IMR-90 (cell line): ENCODE measurements around the gene SCYGR1. TPM values are rescaled to one million over a fixed set of nuclear protein-coding genes. Genes with fewer than 3 reads are reported as not detected.

ENCODE experiments used
- ATAC-seq: fragments of 200-7000 bp; cut with Tn5 transposase; 2 replicates; pipeline ENCODE4 v1.9.1; 2020; ENCODE audit warnings: low read depth, mild to moderate bottlenecking, moderate library complexity
- BruUV-seq: library from RNA; stranded (reverse); fragments of 400-500 nt; replicated peaks from 2 replicates; lab custom pipeline; 2021; lab: Mats Ljungman, UMichigan
- CTCF ChIA-PET: fragments of 300-600 bp; formaldehyde crosslinking; extraction: SDS; loops from one replicate; lab custom pipeline; 2021; ENCODE audit warnings: antibody characterized with exemption; lab: Yijun Ruan, JAX
- POLR2A ChIA-PET: fragments of 300-600 bp; sonication (Branson Sonifier 250); formaldehyde crosslinking; loops from one replicate; lab custom pipeline; 2022; ENCODE audit warnings: antibody characterized with exemption; ENCODE audit not compliant: unreplicated experiment; lab: Charles Lee
- DNase-seq: peaks from one replicate; pipeline ENCODE4 v3.0.0; 2013
- H2AFZ ChIP-seq: replicated peaks from 2 replicates; pipeline ENCODE3; 2013; ENCODE audit warnings: low read length, mild to moderate bottlenecking; ENCODE audit not compliant: poor library complexity
- H2AK5ac ChIP-seq: 2 replicates; pipeline ENCODE4 v1.6.1; 2013; ENCODE audit warnings: low read depth, low read length, inconsistent platforms
- H2AK9ac ChIP-seq: replicated peaks from 2 replicates; pipeline ENCODE3; 2013; ENCODE audit warnings: mild to moderate bottlenecking, low read depth, low read length, moderate library complexity; ENCODE audit not compliant: poor library complexity
- H2BK120ac ChIP-seq: 2 replicates; pipeline ENCODE4 v1.6.1; 2013; ENCODE audit warnings: low read depth, low read length, inconsistent platforms
- H2BK15ac ChIP-seq: 3 replicates; pipeline ENCODE4 v1.6.1; 2013; ENCODE audit warnings: low read depth, low read length, inconsistent platforms
- H2BK20ac ChIP-seq: 2 replicates; pipeline ENCODE4 v1.6.1; 2013; ENCODE audit warnings: low read depth, mild to moderate bottlenecking, inconsistent platforms, low read length, moderate library complexity
- H2BK5ac ChIP-seq: 2 replicates; pipeline ENCODE4 v1.6.1; 2013; ENCODE audit warnings: mild to moderate bottlenecking, low read depth, low read length, inconsistent platforms; ENCODE audit not compliant: poor library complexity, severe bottlenecking
- H3K14ac ChIP-seq: replicated peaks from 2 replicates; pipeline ENCODE4 v1.6.1; 2013; ENCODE audit warnings: low read depth, low read length, inconsistent platforms
- H3K18ac ChIP-seq: 2 replicates; pipeline ENCODE4 v1.6.1; 2013; ENCODE audit warnings: low read depth, low read length, control low read depth
- H3K23ac ChIP-seq: 2 replicates; pipeline ENCODE4 v1.6.1; 2013; ENCODE audit warnings: low read depth, low read length, inconsistent platforms
- H3K27ac ChIP-seq: 2 replicates; pipeline ENCODE4 v1.5.1; 2013; ENCODE audit warnings: mild to moderate bottlenecking, control low read depth, low read length; ENCODE audit not compliant: insufficient read depth
- H3K27me3 ChIP-seq: 2 replicates; pipeline ENCODE4 v1.6.1; 2013; ENCODE audit warnings: low read length; ENCODE audit not compliant: control insufficient read depth, insufficient read depth
- H3K36me3 ChIP-seq: 2 replicates; pipeline ENCODE4 v1.6.1; 2013; ENCODE audit warnings: low read length, mixed read lengths; ENCODE audit not compliant: control insufficient read depth, insufficient read depth
- H3K4ac ChIP-seq: 2 replicates; pipeline ENCODE4 v1.6.1; 2013; ENCODE audit warnings: low read depth, low read length, inconsistent platforms
- H3K4me1 ChIP-seq: 2 replicates; pipeline ENCODE4 v1.6.1; 2013; ENCODE audit warnings: low read length, mixed read lengths; ENCODE audit not compliant: control insufficient read depth, insufficient read depth
- H3K4me2 ChIP-seq: 2 replicates; pipeline ENCODE4 v1.6.1; 2013; ENCODE audit warnings: low read depth, mild to moderate bottlenecking, control low read depth, low read length, moderate library complexity
- H3K4me3 ChIP-seq: 2 replicates; pipeline ENCODE4 v1.5.1; 2013; ENCODE audit warnings: low read depth, mild to moderate bottlenecking, control low read depth, low read length, moderate library complexity; ENCODE audit not compliant: insufficient read depth
- H3K56ac ChIP-seq: 2 replicates; pipeline ENCODE4 v1.6.1; 2013; ENCODE audit warnings: low read length, inconsistent platforms; ENCODE audit not compliant: insufficient read depth; ENCODE audit errors: extremely low read depth
- H3K79me1 ChIP-seq, 2 experiments: 2 replicates each; pipeline ENCODE4 v1.6.1; 2013; ENCODE audit warnings: low read length in 2 of 2, inconsistent platforms in 1 of 2, low read depth in 1 of 2
- H3K9ac ChIP-seq: 2 replicates; pipeline ENCODE4 v1.6.1; 2013; ENCODE audit warnings: low read depth, low read length, control low read depth
- H3K9me1 ChIP-seq: 2 replicates; pipeline ENCODE4 v1.6.1; 2013; ENCODE audit warnings: low read length, inconsistent platforms; ENCODE audit not compliant: insufficient read depth
- H3K9me3 ChIP-seq: 2 replicates; pipeline ENCODE4 v1.6.1; 2013; ENCODE audit warnings: low read length; ENCODE audit not compliant: control insufficient read depth, insufficient read depth
- H4K20me1 ChIP-seq: 2 replicates; pipeline ENCODE4 v1.6.1; 2013; ENCODE audit warnings: low read length, inconsistent platforms; ENCODE audit not compliant: insufficient read depth
- H4K5ac ChIP-seq: 2 replicates; pipeline ENCODE4 v1.6.1; 2013; ENCODE audit warnings: mild to moderate bottlenecking, low read depth, low read length, control low read depth
- H4K8ac ChIP-seq, 2 experiments: 2 replicates each; pipeline ENCODE4 v1.6.1; 2013; ENCODE audit warnings: low read depth in 2 of 2, low read length in 2 of 2, control low read depth in 1 of 2, inconsistent platforms in 1 of 2
- H4K91ac ChIP-seq: 2 replicates; pipeline ENCODE4 v1.6.1; 2013; ENCODE audit warnings: low read depth, low read length, inconsistent platforms; ENCODE audit not compliant: insufficient read depth
- BHLHE40 ChIP-seq: fragments of 150-350 bp; IDR thresholded peaks from 2 replicates; pipeline ENCODE4 v1.6.1; 2016; ENCODE audit warnings: mild to moderate bottlenecking, low read depth, low read length
- CEBPB ChIP-seq: IDR thresholded peaks from 2 replicates; pipeline ENCODE4 v1.6.1; 2012; ENCODE audit warnings: low read depth, low read length, improper control_type of control experiment
- CHD1 ChIP-seq: IDR thresholded peaks from 2 replicates; pipeline ENCODE4 v1.6.1; 2012; ENCODE audit warnings: low read depth, low read length, improper control_type of control experiment
- MAFK ChIP-seq: IDR thresholded peaks from 2 replicates; pipeline ENCODE4 v1.6.1; 2012; ENCODE audit warnings: low read depth, low read length, improper control_type of control experiment
- MAZ ChIP-seq: IDR thresholded peaks from 2 replicates; pipeline ENCODE4 v1.6.1; 2012; ENCODE audit warnings: low read depth, mild to moderate bottlenecking, low read length, improper control_type of control experiment, moderate library complexity, borderline replicate concordance
- MXI1 ChIP-seq: IDR thresholded peaks from 2 replicates; pipeline ENCODE4 v1.6.1; 2012; ENCODE audit warnings: low read depth, mild to moderate bottlenecking, low read length, moderate library complexity, borderline replicate concordance
- RCOR1 ChIP-seq: IDR thresholded peaks from 2 replicates; pipeline ENCODE4 v1.6.1; 2012; ENCODE audit warnings: mild to moderate bottlenecking, low read length, improper control_type of control experiment; ENCODE audit not compliant: insufficient replicate concordance
- SMC3 ChIP-seq: fragments of 150-350 bp; IDR thresholded peaks from 2 replicates; pipeline ENCODE4 v1.6.1; 2016; ENCODE audit warnings: low read depth, mild to moderate bottlenecking, antibody characterized with exemption, low read length, moderate library complexity
- WGBS, 2 experiments: methylation state at CpG; one replicate each; pipeline versions ENCODE4 v1.1.5 to v1.1.7; 2013; ENCODE audit warnings: missing lambda C conversion rate in 2 of 2; ENCODE audit not compliant: insufficient read length in 1 of 2; ENCODE audit errors: extremely low coverage in 2 of 2; 5-methylcytosine and 5-hydroxymethylcytosine counted together
- dilution Hi-C: fragments of 300-500 bp; cut with HindIII; formaldehyde crosslinking; loops from one replicate; pipeline ENCODE4 v1.14.3; 2018; ENCODE audit warnings: low sequenced_read_pairs; ENCODE audit not compliant: unreplicated experiment
- in situ Hi-C: fragments of 300-500 bp; cut with MboI; formaldehyde crosslinking; loops from 3 replicates; pipeline ENCODE4 v1.14.3; 2019; ENCODE audit warnings: low sequenced_read_pairs, inconsistent platforms, mixed read lengths
- intact Hi-C: fragments of 100-400 bp; cut with micrococcal nuclease; formaldehyde crosslinking; loops from 2 replicates; pipeline ENCODE4 v1.10.0; 2022
- polyA plus RNA-seq, 3 experiments: library from polyadenylated mRNA; depleted of rRNA; stranded (reverse); fragments of >200 nt; gene quantifications; 2 replicates each; pipeline ENCODE4 v1.2.3, GENCODE V29; 2012; ENCODE audit warnings: low replicate concordance in 1 of 3
- total RNA-seq: library from RNA; depleted of rRNA; stranded (reverse); fragments of >200 nt; gene quantifications from 2 replicates; pipeline ENCODE4 v1.2.3, GENCODE V29; 2012
- TF ChIP-seq, protein P1 (sequence below): fragments of 150-350 bp; IDR thresholded peaks from 2 replicates; pipeline ENCODE4 v1.6.1; 2016; ENCODE audit warnings: low read depth, mild to moderate bottlenecking, low read length, moderate library complexity, borderline replicate concordance

SCYGR1 gene
- total and polyA plus RNA-seq, 2 of the 4 experiments (the other 2 are of a cell fraction) = not detected

- no peak overlapping the region for H2BK20ac ChIP-seq
- H3K4ac ChIP-seq = no peak overlapping the region
- BruUV-seq = no TSS peak
- no peak overlapping the region for H4K8ac ChIP-seq
- H2AK9ac ChIP-seq = no peak overlapping the region
- DNase-seq (no peak), ATAC-seq (no peak)
- intact Hi-C loops (no loop called here), in situ Hi-C loops (no loop called here), dilution Hi-C loops (no loop called here)
- no peak overlapping the region for H2BK15ac ChIP-seq
- H3K4me3 ChIP-seq = no peak overlapping the region
- no peak overlapping the region for H3K23ac ChIP-seq
- H3K9me1 ChIP-seq = peaks cover 3% of the 10 kb centered on the region
- H2BK5ac ChIP-seq = no peak overlapping the region
- H3K9me3 ChIP-seq = no peaks in the 10 kb centered on the region
- CTCF ChIA-PET = no interaction called here
- H2AK5ac ChIP-seq = no peak overlapping the region
- H3K56ac ChIP-seq = no peak overlapping the region
- H3K36me3 ChIP-seq = peaks cover 14% of the 10 kb centered on the region
- H4K91ac ChIP-seq = no peak overlapping the region
- peaks cover 5 to 9% of the 10 kb centered on the region in 2 experiments; a peak in 3 of 4 replicates for H3K79me1 ChIP-seq
- TF ChIP-seq CEBPB = no peak
- TF ChIP-seq CHD1 = no peak
- no peak for TF ChIP-seq MXI1
- no peak for TF ChIP-seq BHLHE40
- TF ChIP-seq, protein P1, sequence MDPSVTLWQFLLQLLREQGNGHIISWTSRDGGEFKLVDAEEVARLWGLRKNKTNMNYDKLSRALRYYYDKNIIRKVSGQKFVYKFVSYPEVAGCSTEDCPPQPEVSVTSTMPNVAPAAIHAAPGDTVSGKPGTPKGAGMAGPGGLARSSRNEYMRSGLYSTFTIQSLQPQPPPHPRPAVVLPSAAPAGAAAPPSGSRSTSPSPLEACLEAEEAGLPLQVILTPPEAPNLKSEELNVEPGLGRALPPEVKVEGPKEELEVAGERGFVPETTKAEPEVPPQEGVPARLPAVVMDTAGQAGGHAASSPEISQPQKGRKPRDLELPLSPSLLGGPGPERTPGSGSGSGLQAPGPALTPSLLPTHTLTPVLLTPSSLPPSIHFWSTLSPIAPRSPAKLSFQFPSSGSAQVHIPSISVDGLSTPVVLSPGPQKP = no peak
- TF ChIP-seq MAZ = no peak
- no peak for TF ChIP-seq RCOR1
- no peak for TF ChIP-seq SMC3
- TF ChIP-seq MAFK = no peak
- peaks cover 6% of the 10 kb centered on the region for H3K4me1 ChIP-seq
- no peaks in the 10 kb centered on the region for H3K27me3 ChIP-seq
- no peaks in the 10 kb centered on the region for H4K20me1 ChIP-seq
- no peak overlapping the region for H2AFZ ChIP-seq
- no peak overlapping the region for H2BK120ac ChIP-seq
- no peak overlapping the region for H3K14ac ChIP-seq
- no CpG with 5 or more reads among the region's 2 CpGs for WGBS, 2 experiments
- no peak overlapping the region for H4K5ac ChIP-seq
- H3K18ac ChIP-seq = no peak overlapping the region
- no peak overlapping the region for H3K27ac ChIP-seq
- POLR2A ChIA-PET = no interaction called here
- H3K4me2 ChIP-seq = no peak overlapping the region
- no peak overlapping the region for H3K9ac ChIP-seq
Measured at GRCh38 chr2:227344231-227344630, 43.5 kb downstream of the SCYGR1 start.
